Vagina (tissue), 2 donors: ENCODE results near the gene ARHGAP42.

ENCODE experiments used
- CTCF ChIP-seq, 3 experiments: fragments of 450-650 bp in 2 of 3; fragments of 200-600 bp in 1 of 3; sonication (generic) in 1 of 3; IDR thresholded peaks; one replicate each; pipeline ENCODE4 v1.5.1; 2017 to 2019; ENCODE audit warnings: antibody characterized with exemption in 3 of 3, mild to moderate bottlenecking in 2 of 3, moderate library complexity in 2 of 3
- POLR2A ChIP-seq, 2 donors: fragments of 450-650 bp; IDR thresholded peaks; one replicate each; pipeline ENCODE4 v1.6.1; 2017; ENCODE audit warnings: antibody characterized with exemption in 2 of 2, mild to moderate bottlenecking in 2 of 2, moderate library complexity in 2 of 2
- POLR2AphosphoS5 ChIP-seq, 2 donors: sonication (generic); formaldehyde crosslinking; IDR thresholded peaks; one replicate each; pipeline ENCODE4 v1.9.0; 2017; ENCODE audit warnings: antibody characterized with exemption in 2 of 2, mild to moderate bottlenecking in 2 of 2, low read depth in 1 of 2; ENCODE audit not compliant: insufficient read depth in 1 of 2

GRCh38 chr11:100955318-100955717 is 268.2 kb downstream of the ARHGAP42 start:
- TF ChIP-seq CTCF (IDR thresholded peaks at IDR 0.05): no peak
- TF ChIP-seq POLR2A (IDR thresholded peaks at IDR 0.05): no peak
- TF ChIP-seq POLR2AphosphoS5 (IDR thresholded peaks at IDR 0.05; ENCODE audit: insufficient read depth in 1 of 2, low read depth in 1 of 2): no peak
